ENCODE data around the gene CCNE1. TPM values are rescaled to one million over a fixed set of nuclear protein-coding genes. Genes with fewer than 3 reads are reported as not detected.

The CCNE1 gene
- total and polyA plus RNA-seq, 10 of the 15 experiments (the other 5 are each of a cell fraction or from before 2014, with no cell fraction given), result 6.3 to 44.2 (median 35.8) TPM

- no TSS peak for BruUV-seq (replicated peaks)
- Histone ChIP-seq H2AFZ (ENCODE audit: control insufficient read depth, low read depth, low read length) (no peak overlapping the region), H3K4me3 (no peak overlapping the region), H3K27me3 (replicated peaks in 1 of 2; ENCODE audit: control insufficient read depth in 2 of 2, insufficient read depth in 2 of 2, low read length in 1 of 2) (no peaks in the 10 kb centered on the region), H4K20me1 (ENCODE audit: control insufficient read depth, insufficient read depth) (no peaks in the 10 kb centered on the region), H3K27ac (ENCODE audit: control insufficient read depth, insufficient read depth) (no peak overlapping the region), H3K9me3 (replicated peaks; ENCODE audit: control insufficient read depth, insufficient read depth, low read length) (no peaks in the 10 kb centered on the region), H3K4me1 (ENCODE audit: control insufficient read depth, insufficient read depth, low read length) (no peaks in the 10 kb centered on the region), H3K36me3 (ENCODE audit: control insufficient read depth in 2 of 2, insufficient read depth in 2 of 2, low read length in 1 of 2) (no peaks in the 10 kb centered on the region), H3K9ac (ENCODE audit: control insufficient read depth, insufficient read depth, low read length) (no peak overlapping the region), H3K79me2 (ENCODE audit: control insufficient read depth, insufficient read depth, low read length) (no peaks in the 10 kb centered on the region), H3K4me2 (ENCODE audit: control insufficient read depth, insufficient read depth) (no peak overlapping the region)
- TF ChIP-seq RAD21 (IDR thresholded peaks at IDR 0.05; ENCODE audit: insufficient read depth, low read depth, low read length) (no peak), ELK1 (IDR thresholded peaks at IDR 0.05; ENCODE audit: low read depth, low read length) (no peak), NFYB (IDR thresholded peaks at IDR 0.05; ENCODE audit: insufficient read depth, low read depth, low read length) (no peak), ATF3 (IDR thresholded peaks at IDR 0.05; ENCODE audit: borderline replicate concordance, extremely low read depth, low read depth, low read length) (no peak), PAX8 (IDR thresholded peaks at IDR 0.05) (no peak), ZNF207 (IDR thresholded peaks at IDR 0.05; ENCODE audit: borderline replicate concordance) (no peak), RCOR1 (conservative IDR thresholded peaks at IDR 0.05; ENCODE audit: low read depth, low read length) (no peak), EGR1 (IDR thresholded peaks at IDR 0.05; ENCODE audit: borderline replicate concordance in 1 of 2, low read depth in 2 of 2, low read length in 2 of 2) (no peak)
- in situ Hi-C loops (cut with MboI), result no loop called here
- DNase-seq (ENCODE audit: low read depth, low spot score) (no peak), FAIRE-seq (no peak), ATAC-seq (no peak)
- POLR2A ChIA-PET, result no interaction called here
- CTCF ChIA-PET, result interaction anchor here (3.2 kb wide), 1 partner anchor 89 kb away, joined by 21 read pairs; no protein-coding TSS in a partner anchor
- intact Hi-C loops (cut with micrococcal nuclease; ENCODE audit: unreplicated experiment), result no loop called here
- SMC1A ChIA-PET (ENCODE audit: uncharacterized antibody, unreplicated experiment), result no interaction called here
- WGBS (ENCODE audit: insufficient coverage, insufficient replicate concordance, low lambda C conversion rate, missing lambda C conversion rate), result 29% methylated on average over 1 of the region's 1 CpG
- RAD21 ChIA-PET (ENCODE audit: unreplicated experiment), result no interaction called here
These were observed 27.1 kb upstream of the CCNE1 start for GRCh38 chr19:29784598-29785223.
